HL-60 (cell line): ENCODE data around the gene TSPAN17.

ENCODE experiments used
- DNase-seq, 2 experiments: peaks; one replicate each; pipeline ENCODE4 v3.0.0-alpha.2; 2010 to 2020; ENCODE audit warnings: low read depth in 1 of 2, low spot score in 1 of 2
- H3K27ac ChIP-seq: fragments of 250-450 bp; sonication (Bioruptor Pico); replicated peaks from 2 replicates; pipeline ENCODE4 v1.5.1; 2020; ENCODE audit warnings: mild to moderate bottlenecking, moderate library complexity
- H3K27me3 ChIP-seq: fragments of 250-450 bp; sonication (Bioruptor Pico); 2 replicates; pipeline ENCODE4 v1.5.1; 2021; ENCODE audit warnings: mild to moderate bottlenecking, moderate library complexity; ENCODE audit not compliant: insufficient read depth, poor library complexity, severe bottlenecking
- H3K4me3 ChIP-seq: replicated peaks from 2 replicates; pipeline ENCODE4 v1.5.1; 2011; ENCODE audit warnings: mild to moderate bottlenecking, control low read depth, low read length; ENCODE audit not compliant: insufficient read depth
- CTCF ChIP-seq: IDR thresholded peaks from one replicate; pipeline ENCODE4 v1.5.1; 2011; ENCODE audit warnings: low read length, control low read depth, inconsistent platforms; ENCODE audit not compliant: insufficient read depth
- GABPA ChIP-seq: IDR thresholded peaks from 2 replicates; pipeline ENCODE4 v1.6.1; 2012; ENCODE audit warnings: low read depth
- POLR2AphosphoS5 ChIP-seq: IDR thresholded peaks from 2 replicates; pipeline ENCODE4 v1.6.1; 2012; ENCODE audit warnings: low read depth
- REST ChIP-seq: IDR thresholded peaks from 2 replicates; pipeline ENCODE4 v1.6.1; 2012; ENCODE audit warnings: low read depth; ENCODE audit not compliant: insufficient replicate concordance
- SPI1 ChIP-seq: IDR thresholded peaks from 2 replicates; pipeline ENCODE4 v1.6.1; 2012; ENCODE audit warnings: low read depth, mild to moderate bottlenecking, borderline replicate concordance

The TSPAN17 gene

GRCh38 chr5:176638437-176638836 lies 8.8 kb upstream of the TSPAN17 start:
- Histone ChIP-seq H3K4me3 (no peak overlapping the region), H3K27me3 (peaks cover 21% of the 10 kb centered on the region), H3K27ac (no peak overlapping the region)
- TF ChIP-seq SPI1 = no peak
- TF ChIP-seq POLR2AphosphoS5 = no peak
- no peak for TF ChIP-seq REST
- no peak for TF ChIP-seq CTCF
- no peak for TF ChIP-seq GABPA
- no peak for DNase-seq

GRCh38 chr5:176639208-176639607 lies 8.1 kb upstream of the TSPAN17 start:
- no peak overlapping the region for H3K4me3 ChIP-seq
- no peak for DNase-seq
- H3K27me3 ChIP-seq = peaks cover 15% of the 10 kb centered on the region
- no peak for TF ChIP-seq REST
- no peak for TF ChIP-seq GABPA
- no peak for TF ChIP-seq SPI1
- H3K27ac ChIP-seq = no peak overlapping the region

DNA sequence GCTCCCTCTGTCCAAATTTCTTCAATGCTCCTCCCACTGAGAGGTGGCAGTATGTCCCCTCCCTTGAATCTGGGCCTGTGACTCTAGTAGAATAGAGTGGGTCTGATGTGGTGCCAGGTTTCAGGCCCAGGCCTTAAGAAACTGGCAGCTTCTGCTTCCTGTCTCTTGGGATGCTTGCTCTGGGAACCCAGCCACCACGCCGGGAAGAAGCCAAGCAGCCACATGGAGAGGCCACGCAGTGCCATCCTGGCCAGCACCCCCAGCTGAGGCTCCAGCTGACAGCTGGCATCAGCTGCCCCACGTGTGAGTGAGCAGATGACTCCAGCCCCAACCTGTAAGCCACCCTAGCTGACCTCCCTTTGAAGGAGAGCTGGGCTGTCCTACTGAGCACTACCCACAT lies 7.3 kb upstream of the TSPAN17 start:
- no peak for DNase-seq
- peaks cover 12% of the 10 kb centered on the region for H3K27me3 ChIP-seq
- TF ChIP-seq SPI1 (no peak), POLR2AphosphoS5 (no peak), CTCF (no peak), REST (no peak), GABPA (no peak)
- no peak overlapping the region for H3K27ac ChIP-seq
- H3K4me3 ChIP-seq = no peak overlapping the region

DNA sequence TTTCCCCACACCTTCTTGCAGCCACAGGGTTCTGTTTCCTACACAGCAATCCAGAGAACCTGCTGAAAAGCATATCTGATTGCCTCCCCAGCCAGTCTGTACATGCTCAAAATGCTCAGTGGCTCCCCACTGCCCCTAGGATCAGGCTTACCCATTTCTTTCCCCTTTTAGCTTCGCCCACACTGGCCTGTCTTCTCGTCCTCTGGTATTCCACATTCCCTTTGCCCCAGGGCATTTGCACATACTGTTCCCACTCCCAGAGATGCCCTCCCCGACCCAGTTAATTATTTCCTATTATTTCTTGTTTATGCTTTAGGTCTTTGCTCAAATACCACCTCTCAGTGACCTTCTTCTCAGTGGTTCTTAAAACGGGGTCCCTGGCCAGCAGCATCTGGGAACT lies 6.7 kb upstream of the TSPAN17 start:
- TF ChIP-seq GABPA (no peak), POLR2AphosphoS5 (no peak), CTCF (no peak), REST (no peak), SPI1 (no peak)
- Histone ChIP-seq H3K27ac (no peak overlapping the region), H3K27me3 (peaks cover 9% of the 10 kb centered on the region), H3K4me3 (no peak overlapping the region)
- DNase-seq = no peak
